ENCODE results near the gene ELOVL1.
A peak's percentile ranks its signal among the peaks of the same experiment; 100 is the strongest.

GRCh38 chr1:43368646-43369020, 822 bp upstream of the ELOVL1 start:
- no peak for TF ChIP-seq CTCF (IDR thresholded peaks at IDR 0.05 in 2 of 3, conservative IDR thresholded peaks at IDR 0.05 in 1 of 3; ENCODE audit: borderline replicate concordance in 1 of 3, insufficient read depth in 1 of 3, low read depth in 2 of 3, low read length in 2 of 3)
- TF ChIP-seq CBX3 (IDR thresholded peaks at IDR 0.05; ENCODE audit: low read depth) = no peak
- TF ChIP-seq POLR2A (IDR thresholded peaks at IDR 0.05; ENCODE audit: borderline replicate concordance, extremely low read depth, insufficient read depth, insufficient read length) = no peak
- no peak for TF ChIP-seq MAX (IDR thresholded peaks at IDR 0.05)
- TF ChIP-seq POLR2AphosphoS5 (IDR thresholded peaks at IDR 0.05; ENCODE audit: low read depth, low read length) = peak; percentile 24; the same call in 1 of the 2 replicates
- no peak for TF ChIP-seq JUND (IDR thresholded peaks at IDR 0.05)
- no peak for TF ChIP-seq CEBPB (IDR thresholded peaks at IDR 0.05; ENCODE audit: low read depth)
- TF ChIP-seq EZH2phosphoT487 (IDR thresholded peaks at IDR 0.05; ENCODE audit: borderline replicate concordance) = no peak
- no peak for TF ChIP-seq SP1 (IDR thresholded peaks at IDR 0.05; ENCODE audit: low read depth)
- no peak for TF ChIP-seq EZH2 (IDR thresholded peaks at IDR 0.05)
- no peak for TF ChIP-seq ZNF274 (IDR thresholded peaks at IDR 0.05; ENCODE audit: low read depth, low read length)
- no peak for TF ChIP-seq RAD21 (IDR thresholded peaks at IDR 0.05; ENCODE audit: low read depth)
- TF ChIP-seq ZFX (IDR thresholded peaks at IDR 0.05) = no peak
